Right lobe of liver (tissue), 6 donors: ENCODE data around the gene ASPSCR1. TPM values are rescaled to one million over a fixed set of nuclear protein-coding genes. Genes with fewer than 3 reads are reported as not detected.

Experiments used
- ATAC-seq, 4 donors: fragments of 200-7000 bp; cut with Tn5 transposase; one replicate each; pipeline ENCODE4 v1.9.1; 2020; ENCODE audit warnings: mild to moderate bottlenecking in 4 of 4, moderate library complexity in 4 of 4
- DNase-seq, 3 donors: peaks; one replicate each; pipeline ENCODE4 v3.0.0-alpha.2; 2020
- H3K27ac ChIP-seq, 3 donors: fragments of 200-600 bp; one replicate each; pipeline ENCODE4 v1.8.0; 2022
- H3K27me3 ChIP-seq, 2 donors: fragments of 200-600 bp; one replicate each; pipeline ENCODE4 v1.8.0; 2022
- H3K36me3 ChIP-seq, 4 donors: fragments of 200-600 bp; sonication (generic) in 1 of 4; one replicate each; pipeline versions ENCODE4 v1.5.1 to v1.8.0; 2017 to 2022; ENCODE audit warnings: control low read depth in 1 of 4
- H3K4me1 ChIP-seq, 4 donors: fragments of 200-600 bp; sonication (generic) in 1 of 4; one replicate each; pipeline versions ENCODE4 v1.5.1 to v1.8.0; 2017 to 2022; ENCODE audit warnings: control low read depth in 1 of 4
- H3K4me3 ChIP-seq, 3 donors: fragments of 200-600 bp; one replicate each; pipeline ENCODE4 v1.8.0; 2022
- H3K9me3 ChIP-seq, 4 donors: fragments of 200-600 bp; sonication (generic) in 1 of 4; one replicate each; pipeline versions ENCODE4 v1.5.1 to v1.8.0; 2017 to 2022; ENCODE audit warnings: control low read depth in 1 of 4
- POLR2A ChIP-seq: fragments of 450-650 bp; IDR thresholded peaks from one replicate; pipeline ENCODE4 v1.6.1; 2017; ENCODE audit warnings: antibody characterized with exemption, mild to moderate bottlenecking
- whole genome bisulfite sequencing: methylation state at CpG from one replicate; pipeline ENCODE4 v1.1.6; 2018; ENCODE audit warnings: low coverage, low lambda C conversion rate; ENCODE audit not compliant: insufficient coverage; ENCODE audit errors: missing lambda C conversion rate; 5-methylcytosine and 5-hydroxymethylcytosine counted together
- intact Hi-C, 2 donors: fragments of 100-400 bp; cut with DNase I; formaldehyde crosslinking; loops; one replicate each; pipeline versions ENCODE4 v1.11.2 to v1.14.1; 2022
- total RNA-seq, 6 experiments: library from RNA; depleted of rRNA in 2 of 6; stranded (reverse); fragments of >200 nt in 2 of 6; fragmentation: NEBNext Ultra II Directional in 3 of 6; extraction: Animal tissue kit (Norgen Biotek cat#: 25700) in 3 of 6; gene quantifications; one replicate each; pipeline versions ENCODE4 v1.1.0 to v1.2.4, GENCODE V29; 2016 to 2023
- TF ChIP-seq, protein P1 (sequence below), 4 donors: fragments of 200-600 bp in 3 of 4; fragments of 450-650 bp in 1 of 4; IDR thresholded peaks; one replicate each; pipeline versions ENCODE4 v1.5.1 to v1.8.0; 2016 to 2022; ENCODE audit warnings: antibody characterized with exemption in 4 of 4, mild to moderate bottlenecking in 2 of 4
- donor health status: DM: no; HTN: yes; CAD: no.
- donor health status: DM: no; HTN: no; CAD: no.
- donor health status: DM: no; HTN: no; CAD: no.
- donor health status: DM: no; HTN: yes; CAD: no.
- donor health status: DM: no; HTN: yes; CAD: no.

The ASPSCR1 gene
- total RNA-seq, 6 experiments from 2014 or later: 24.4 to 55.6 (median 32.9) TPM

DNA sequence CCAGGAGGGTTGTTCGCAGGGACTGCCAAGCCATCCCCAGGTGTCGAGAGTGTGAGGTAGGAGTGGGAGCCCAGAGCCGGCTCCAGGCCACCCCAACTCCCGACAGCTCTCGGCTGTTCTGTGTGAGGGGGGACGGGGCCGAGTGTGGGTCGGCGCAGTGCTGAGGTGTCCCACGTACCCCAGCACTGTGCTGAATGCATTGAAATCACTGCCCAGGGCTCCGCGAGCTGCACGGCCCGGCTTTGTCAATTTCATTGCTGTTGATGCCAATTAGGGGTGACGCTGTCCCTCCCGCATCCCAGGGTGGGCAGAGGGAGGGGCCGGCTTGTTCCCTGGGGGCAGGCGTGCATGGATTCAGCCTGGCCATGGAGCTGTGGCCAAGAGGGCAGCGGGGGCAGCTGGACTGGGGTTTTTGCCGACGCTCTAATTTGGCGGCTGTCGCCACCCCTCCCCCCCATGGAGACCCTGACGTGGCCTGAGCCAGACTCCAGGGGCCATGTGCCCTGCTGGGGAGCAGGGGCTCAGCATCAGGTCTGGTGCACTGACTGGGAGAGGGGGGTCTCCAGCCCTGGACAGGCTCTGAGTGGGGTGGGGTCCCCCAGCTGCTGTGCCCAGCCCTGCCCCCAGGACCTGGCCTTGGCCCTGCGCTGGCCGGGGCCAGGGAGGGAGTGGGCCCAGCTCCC, 31.0 kb downstream of the ASPSCR1 start:
- Histone ChIP-seq H3K4me3 (no peak overlapping the region), H3K36me3 (peaks cover 0 to 9% (median 0%) of the 10 kb centered on the region in 4 donors), H3K27me3 (no peaks in the 10 kb centered on the region), H3K4me1 (no peaks in the 10 kb centered on the region), H3K9me3 (no peaks in the 10 kb centered on the region), H3K27ac (no peak overlapping the region)
- intact Hi-C loops: no loop called here
- ATAC-seq (no peak), DNase-seq (no peak)
- no peak for TF ChIP-seq POLR2A
- TF ChIP-seq, protein P1, sequence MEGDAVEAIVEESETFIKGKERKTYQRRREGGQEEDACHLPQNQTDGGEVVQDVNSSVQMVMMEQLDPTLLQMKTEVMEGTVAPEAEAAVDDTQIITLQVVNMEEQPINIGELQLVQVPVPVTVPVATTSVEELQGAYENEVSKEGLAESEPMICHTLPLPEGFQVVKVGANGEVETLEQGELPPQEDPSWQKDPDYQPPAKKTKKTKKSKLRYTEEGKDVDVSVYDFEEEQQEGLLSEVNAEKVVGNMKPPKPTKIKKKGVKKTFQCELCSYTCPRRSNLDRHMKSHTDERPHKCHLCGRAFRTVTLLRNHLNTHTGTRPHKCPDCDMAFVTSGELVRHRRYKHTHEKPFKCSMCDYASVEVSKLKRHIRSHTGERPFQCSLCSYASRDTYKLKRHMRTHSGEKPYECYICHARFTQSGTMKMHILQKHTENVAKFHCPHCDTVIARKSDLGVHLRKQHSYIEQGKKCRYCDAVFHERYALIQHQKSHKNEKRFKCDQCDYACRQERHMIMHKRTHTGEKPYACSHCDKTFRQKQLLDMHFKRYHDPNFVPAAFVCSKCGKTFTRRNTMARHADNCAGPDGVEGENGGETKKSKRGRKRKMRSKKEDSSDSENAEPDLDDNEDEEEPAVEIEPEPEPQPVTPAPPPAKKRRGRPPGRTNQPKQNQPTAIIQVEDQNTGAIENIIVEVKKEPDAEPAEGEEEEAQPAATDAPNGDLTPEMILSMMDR (IDR thresholded peaks at IDR 0.05): no peak
- no CpG with 5 or more reads among the region's 26 CpGs for WGBS

DNA sequence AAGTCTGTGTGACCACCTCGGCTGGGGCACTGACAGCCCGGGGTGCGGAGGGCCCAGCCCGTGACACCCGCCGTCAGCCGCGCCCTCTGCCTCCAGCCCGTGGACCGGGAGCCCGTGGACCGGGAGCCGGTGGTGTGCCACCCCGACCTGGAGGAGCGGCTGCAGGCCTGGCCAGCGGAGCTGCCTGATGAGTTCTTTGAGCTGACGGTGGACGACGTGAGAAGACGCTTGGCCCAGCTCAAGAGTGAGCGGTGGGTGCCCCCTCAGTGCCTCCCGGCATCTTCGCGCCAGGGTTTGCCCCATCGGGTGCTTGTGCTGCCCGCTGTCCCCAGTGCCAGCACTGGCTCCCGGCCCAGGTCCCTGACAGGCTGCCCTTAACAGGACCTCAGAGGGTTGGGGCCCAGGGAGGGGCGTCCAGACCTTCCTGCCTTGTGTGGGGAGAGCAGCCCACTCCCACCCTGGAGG, 31.5 kb downstream of the ASPSCR1 start:
- ATAC-seq: no peak
- Histone ChIP-seq H3K27ac (no peak overlapping the region), H3K4me1 (no peaks in the 10 kb centered on the region), H3K4me3 (no peak overlapping the region), H3K36me3 (peaks cover 0 to 9% (median 0%) of the 10 kb centered on the region in 4 donors), H3K27me3 (no peaks in the 10 kb centered on the region), H3K9me3 (no peaks in the 10 kb centered on the region)
- no peak for DNase-seq
- intact Hi-C loops: no loop called here
- WGBS: no CpG with 5 or more reads among the region's 28 CpGs
- TF ChIP-seq POLR2A: no peak
- TF ChIP-seq, protein P1 (IDR thresholded peaks at IDR 0.05): no peak

DNA sequence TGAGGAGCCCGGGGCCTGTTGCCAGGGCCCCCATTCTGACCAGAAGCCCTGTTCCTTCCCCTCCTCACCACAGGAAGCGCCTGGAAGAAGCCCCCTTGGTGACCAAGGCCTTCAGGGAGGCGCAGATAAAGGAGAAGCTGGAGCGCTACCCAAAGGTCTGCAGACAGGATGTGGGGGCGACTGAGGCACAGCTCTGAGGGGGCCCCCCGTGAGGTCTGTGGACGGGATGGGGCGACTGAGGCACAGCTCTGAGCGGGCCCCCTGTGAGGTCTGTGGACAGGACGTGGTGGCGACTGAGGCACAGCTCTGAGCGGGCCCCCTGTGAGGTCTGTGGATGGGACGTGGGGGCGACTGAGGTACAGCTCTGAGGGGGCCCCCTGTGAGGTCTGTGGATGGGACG, 32.0 kb downstream of the ASPSCR1 start:
- DNase-seq (no peak), ATAC-seq (no peak)
- H3K4me1 ChIP-seq: no peaks in the 10 kb centered on the region
- TF ChIP-seq, protein P1 (IDR thresholded peaks at IDR 0.05): no peak
- no peak for TF ChIP-seq POLR2A
- H3K27ac ChIP-seq: no peak overlapping the region
- WGBS: 62% methylated on average over 5 of the region's 15 CpGs
- H3K27me3 ChIP-seq: no peaks in the 10 kb centered on the region
- H3K9me3 ChIP-seq: no peaks in the 10 kb centered on the region
- intact Hi-C loops: no loop called here
- peaks cover 0 to 9% (median 0%) of the 10 kb centered on the region in 4 donors for H3K36me3 ChIP-seq
- no peak overlapping the region for H3K4me3 ChIP-seq

DNA sequence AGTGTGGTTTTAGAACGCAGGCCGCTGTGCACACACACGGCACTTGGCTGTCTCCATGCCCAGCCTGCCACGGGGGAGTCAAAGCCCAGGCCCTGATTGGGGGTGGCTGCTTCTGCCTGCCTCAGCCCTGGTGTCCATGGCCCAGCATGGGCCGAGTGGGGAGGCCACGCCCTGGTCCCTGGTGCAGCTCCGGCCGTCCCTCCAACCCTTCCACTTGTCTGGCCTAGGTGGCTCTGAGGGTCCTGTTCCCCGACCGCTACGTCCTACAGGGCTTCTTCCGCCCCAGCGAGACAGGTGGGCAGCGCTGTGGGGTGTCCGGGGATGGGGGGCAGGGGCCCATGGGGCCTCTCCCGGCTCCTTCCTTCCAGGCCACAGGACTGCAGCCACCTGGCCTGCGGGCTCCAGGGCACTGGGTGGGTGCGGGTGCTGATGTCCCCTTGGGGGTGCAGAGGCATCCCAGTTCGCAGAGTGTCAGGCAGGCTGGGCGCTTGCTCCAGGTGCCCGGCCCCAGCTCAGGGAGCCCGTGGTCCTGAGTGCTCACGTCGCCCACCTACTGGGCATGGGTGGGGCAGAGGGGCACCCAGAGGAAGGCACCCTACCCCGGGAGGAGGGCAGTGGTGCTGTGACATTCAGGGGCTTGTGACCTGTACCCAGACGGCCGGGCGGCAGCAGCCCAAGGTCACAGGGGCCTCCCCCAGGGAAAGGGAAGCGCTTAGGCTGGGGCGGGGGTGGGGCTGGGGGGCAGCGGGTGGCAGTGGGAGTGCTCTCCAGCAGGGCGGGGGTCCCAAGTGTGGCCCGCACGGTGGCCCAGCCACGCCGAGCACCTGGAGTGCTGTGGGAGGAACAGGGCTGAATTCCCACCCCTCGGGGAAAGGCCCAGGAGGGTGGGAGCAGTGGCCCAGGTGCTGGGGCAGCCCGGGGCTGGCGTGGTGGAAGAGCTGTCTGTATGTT, 33.4 kb downstream of the ASPSCR1 start:
- intact Hi-C loops: loop anchor here in 1 of 2 donors (10.0 kb wide), 1 partner anchor 126 kb away; no protein-coding TSS in a partner anchor
- TF ChIP-seq, protein P1 (IDR thresholded peaks at IDR 0.05): no peak
- no peak for TF ChIP-seq POLR2A
- WGBS: 93% methylated on average over 10 of the region's 39 CpGs

More for the DNA sequence above, 33.4 kb downstream of the ASPSCR1 start:
- no peak overlapping the region for H3K4me3 ChIP-seq
- no peaks in the 10 kb centered on the region for H3K9me3 ChIP-seq
- ATAC-seq: no peak
- H3K36me3 ChIP-seq: peaks cover 0 to 9% (median 0%) of the 10 kb centered on the region in 4 donors
- no peak for DNase-seq
- no peaks in the 10 kb centered on the region for H3K27me3 ChIP-seq
- H3K4me1 ChIP-seq: no peaks in the 10 kb centered on the region
- H3K27ac ChIP-seq: no peak overlapping the region
